Erythroblast (primary cell): ENCODE measurements around the gene NOTCH3.

Experiments
- GATA1 ChIP-seq: IDR thresholded peaks from 2 replicates; pipeline ENCODE4 v1.6.1; 2011; ENCODE audit warnings: low read depth, mild to moderate bottlenecking, control low read depth, low read length, moderate library complexity
- POLR2A ChIP-seq: IDR thresholded peaks from 2 replicates; pipeline ENCODE4 v1.6.1; 2011; ENCODE audit warnings: mild to moderate bottlenecking, low read length

DNA sequence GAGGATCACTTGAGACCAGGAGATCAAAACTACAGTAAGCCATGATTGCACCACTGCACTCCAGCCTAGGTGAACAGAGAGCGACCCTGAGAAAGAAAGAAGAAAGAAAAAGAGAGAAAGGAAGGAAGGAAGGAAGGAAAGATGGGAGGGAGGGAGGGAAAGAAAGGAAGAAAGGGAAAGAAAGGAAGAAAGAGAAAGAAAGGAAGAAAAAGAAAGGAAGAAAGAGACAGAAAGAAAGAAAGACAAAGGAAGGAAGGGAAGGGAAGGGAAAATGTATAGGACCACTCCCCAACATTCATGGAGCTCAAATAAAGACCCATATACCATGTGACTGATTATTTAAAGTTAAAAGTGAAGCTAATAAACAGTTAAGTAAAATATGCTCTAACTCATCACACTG is 53.7 kb downstream of the NOTCH3 start:
- TF ChIP-seq POLR2A (no peak), GATA1 (no peak)
